ENCODE results near the gene KAZN.

Gene KAZN

GRCh38 chr1:14817223-14818170 lies 219.0 kb downstream of the KAZN start:
- no peak for ATAC-seq
- TF ChIP-seq TSHZ2 (CRISPR knock-in tag; IDR thresholded peaks at IDR 0.05) (no peak), POU6F1 (CRISPR knock-in tag; IDR thresholded peaks at IDR 0.05; ENCODE audit: borderline replicate concordance, low read depth) (no peak), PPARA (CRISPR knock-in tag; IDR thresholded peaks at IDR 0.05; ENCODE audit: borderline replicate concordance) (no peak), GLIS3 (CRISPR knock-in tag; IDR thresholded peaks at IDR 0.05) (no peak), PATZ1 (CRISPR knock-in tag; IDR thresholded peaks at IDR 0.05; ENCODE audit: borderline replicate concordance) (no peak), ZNF70 (CRISPR knock-in tag; IDR thresholded peaks at IDR 0.05) (no peak), ZFP30 (CRISPR knock-in tag; IDR thresholded peaks at IDR 0.05) (no peak), ZNF565 (CRISPR knock-in tag; conservative IDR thresholded peaks at IDR 0.05; ENCODE audit: low read depth) (no peak), ZNF8 (CRISPR knock-in tag; IDR thresholded peaks at IDR 0.05) (no peak), CREB5 (CRISPR knock-in tag; IDR thresholded peaks at IDR 0.05; ENCODE audit: low read depth) (no peak), ARNTL (CRISPR knock-in tag; IDR thresholded peaks at IDR 0.05; ENCODE audit: borderline replicate concordance, low read depth) (no peak), TOX (CRISPR knock-in tag; IDR thresholded peaks at IDR 0.05; ENCODE audit: borderline replicate concordance) (no peak)

GRCh38 chr1:14820295-14821085 lies 222.0 kb downstream of the KAZN start:
- TF ChIP-seq ZC3H10 (CRISPR knock-in tag; IDR thresholded peaks at IDR 0.05) (no peak), POU6F1 (CRISPR knock-in tag; IDR thresholded peaks at IDR 0.05; ENCODE audit: borderline replicate concordance, low read depth) (no peak), CREB5 (CRISPR knock-in tag; IDR thresholded peaks at IDR 0.05; ENCODE audit: low read depth) (no peak), GLIS3 (CRISPR knock-in tag; IDR thresholded peaks at IDR 0.05) (no peak), CSRNP3 (CRISPR knock-in tag; IDR thresholded peaks at IDR 0.05) (no peak), PPARA (CRISPR knock-in tag; IDR thresholded peaks at IDR 0.05; ENCODE audit: borderline replicate concordance) (no peak), TSHZ2 (CRISPR knock-in tag; IDR thresholded peaks at IDR 0.05) (no peak), ISL1 (CRISPR knock-in tag; IDR thresholded peaks at IDR 0.05) (no peak)
- no peak for ATAC-seq
